Prostate gland (tissue), 2 donors: Measurements from ENCODE around the gene PITX1. TPM values are rescaled to one million over a fixed set of nuclear protein-coding genes. Genes with fewer than 3 reads are reported as not detected.

Source experiments
- DNase-seq: peaks from one replicate; pipeline ENCODE4 v3.0.0-alpha.2; 2019; ENCODE audit warnings: low spot score
- H3K27ac ChIP-seq, 2 donors: fragments of 200-600 bp; sonication (generic); 2 replicates each; pipeline ENCODE4 v1.5.1; 2017 to 2019
- H3K27me3 ChIP-seq: fragments of 200-600 bp; sonication (generic); replicated peaks from 2 replicates; pipeline ENCODE4 v1.5.1; 2019; ENCODE audit not compliant: insufficient read depth
- H3K36me3 ChIP-seq, 2 donors: fragments of 200-600 bp; sonication (generic); 1 replicate in 1 of 2; 2 replicates in 1 of 2; pipeline versions ENCODE4 v1.5.1 to v1.8.1; 2017 to 2019
- H3K4me1 ChIP-seq: fragments of 200-600 bp; sonication (generic); replicated peaks from 2 replicates; pipeline ENCODE4 v1.5.1; 2019
- H3K4me3 ChIP-seq, 2 donors: fragments of 200-600 bp; sonication (generic); 2 replicates each; pipeline ENCODE4 v1.5.1; 2017 to 2019
- H3K9me3 ChIP-seq: fragments of 200-600 bp; sonication (generic); 2 replicates; pipeline ENCODE4 v1.5.1; 2017
- CTCF ChIP-seq, 4 experiments: fragments of 200-600 bp in 2 of 4; fragments of 450-650 bp in 2 of 4; sonication (generic) in 2 of 4; IDR thresholded peaks; 1 replicate in 3 of 4; 2 replicates in 1 of 4; pipeline ENCODE4 v1.5.1; 2016 to 2019; ENCODE audit warnings: antibody characterized with exemption in 4 of 4, mild to moderate bottlenecking in 2 of 4, moderate library complexity in 2 of 4
- POLR2A ChIP-seq: fragments of 450-650 bp; IDR thresholded peaks from one replicate; pipeline ENCODE4 v1.6.1; 2016; ENCODE audit warnings: antibody characterized with exemption, mild to moderate bottlenecking
- POLR2AphosphoS5 ChIP-seq: sonication (generic); formaldehyde crosslinking; IDR thresholded peaks from one replicate; pipeline ENCODE4 v1.6.1; 2017; ENCODE audit warnings: antibody characterized with exemption
- WGBS: methylation state at CpG from one replicate; pipeline ENCODE4 v1.1.5; 2018; 5-methylcytosine and 5-hydroxymethylcytosine counted together
- intact Hi-C: fragments of 100-400 bp; cut with DNase I; formaldehyde crosslinking; loops from one replicate; pipeline ENCODE4 v1.14.2; 2022
- total RNA-seq, 2 donors: library from RNA; depleted of rRNA; stranded (reverse); fragments of >200 nt; gene quantifications; one replicate each; pipeline ENCODE4 v1.1.0, GENCODE V29; 2016

The PITX1 gene
- total RNA-seq, 2 donors from 2014 or later, result 6.8 to 50.6 TPM

GRCh38 chr5:135066781-135067180, 32.8 kb upstream of the PITX1 start:
- Histone ChIP-seq H3K27me3 (peaks cover 14% of the 10 kb centered on the region), H3K4me1 (peaks cover 3% of the 10 kb centered on the region), H3K4me3 (no peak overlapping the region), H3K36me3 (no peaks in the 10 kb centered on the region), H3K27ac (no peak overlapping the region), H3K9me3 (no peaks in the 10 kb centered on the region)
- no peak for TF ChIP-seq POLR2AphosphoS5
- no peak for TF ChIP-seq POLR2A
- TF ChIP-seq CTCF (IDR thresholded peaks at IDR 0.05), result no peak
- DNase-seq, result no peak
- intact Hi-C loops, result no loop called here
- WGBS, result 87% methylated on average over 5 of the region's 5 CpGs

DNA sequence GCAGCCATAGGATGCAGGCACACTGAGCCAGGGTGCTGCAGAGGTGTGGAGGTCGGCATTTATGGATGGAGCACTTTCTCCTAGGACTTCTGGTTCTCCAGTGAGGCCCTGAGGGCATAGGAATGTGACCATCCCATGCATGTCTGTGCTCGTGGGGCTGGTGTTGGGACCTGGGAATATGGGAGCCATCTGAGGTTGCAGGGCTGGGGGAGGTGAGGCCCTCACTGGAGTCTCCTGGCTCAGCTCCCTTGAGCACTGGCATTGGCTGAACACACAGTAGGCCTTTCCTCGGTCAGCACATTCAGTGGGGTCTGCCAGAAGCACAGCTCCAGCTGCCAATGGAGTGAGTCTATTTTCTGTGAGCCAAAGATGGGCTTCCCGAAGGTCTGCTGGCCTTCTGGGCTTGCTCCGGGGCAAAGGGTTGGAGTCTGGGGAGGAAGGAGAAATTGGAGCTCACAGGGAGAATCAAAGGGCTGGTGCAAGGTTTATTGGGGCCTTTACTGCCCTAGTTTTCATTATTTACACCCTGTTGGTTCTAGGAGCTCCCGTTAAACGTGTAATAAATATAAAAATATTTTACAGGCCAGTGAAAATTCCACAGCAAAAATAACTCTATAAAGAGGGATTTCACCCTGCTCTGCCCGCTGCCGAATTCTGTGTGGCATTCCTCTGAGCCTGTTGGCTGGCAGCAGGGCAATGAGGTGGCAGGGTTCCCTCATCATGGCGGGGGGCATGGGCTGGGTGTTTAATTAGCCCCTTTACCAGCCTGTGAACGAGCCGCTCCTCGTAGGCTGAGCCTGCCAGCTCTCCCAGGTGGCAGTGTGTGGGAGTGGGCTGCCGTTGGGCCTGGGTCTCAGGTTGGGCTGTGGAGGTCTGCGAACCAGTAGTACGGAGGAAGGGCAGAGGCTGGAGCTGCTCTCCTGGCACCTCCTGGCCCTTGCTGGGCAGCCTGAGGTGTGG, 31.6 kb upstream of the PITX1 start:
- Histone ChIP-seq H3K27ac (no peak overlapping the region), H3K4me3 (no peak overlapping the region), H3K4me1 (peaks cover 3% of the 10 kb centered on the region), H3K9me3 (no peaks in the 10 kb centered on the region), H3K27me3 (peaks cover 14% of the 10 kb centered on the region), H3K36me3 (no peaks in the 10 kb centered on the region)
- DNase-seq, result no peak
- intact Hi-C loops, result no loop called here
- peak; percentile 31 for TF ChIP-seq POLR2AphosphoS5
- no peak for TF ChIP-seq POLR2A
- no peak for TF ChIP-seq CTCF (IDR thresholded peaks at IDR 0.05)
- 26% methylated on average over 16 of the region's 16 CpGs for WGBS

DNA sequence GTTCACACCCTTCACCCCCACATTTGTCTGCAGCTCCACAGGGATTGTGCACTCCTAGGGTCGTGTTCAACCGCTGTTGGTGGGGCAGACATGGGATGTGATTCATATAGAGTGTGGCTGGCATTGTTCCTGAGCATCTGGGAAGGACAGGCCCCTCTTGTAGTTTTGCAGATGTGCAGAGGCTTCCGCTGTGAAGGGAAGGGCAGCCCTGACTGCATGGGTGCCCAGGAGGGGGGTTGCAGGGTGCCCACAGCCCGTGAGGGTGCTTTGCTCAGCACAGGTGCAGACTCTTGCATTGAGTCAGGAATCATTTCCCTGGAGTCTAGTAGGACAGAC, 30.2 kb upstream of the PITX1 start:
- TF ChIP-seq POLR2A, result no peak
- no peak for TF ChIP-seq CTCF (IDR thresholded peaks at IDR 0.05)
- TF ChIP-seq POLR2AphosphoS5, result no peak
- Histone ChIP-seq H3K4me1 (peaks cover 3% of the 10 kb centered on the region), H3K9me3 (no peaks in the 10 kb centered on the region), H3K27me3 (peaks cover 14% of the 10 kb centered on the region), H3K27ac (no peak overlapping the region), H3K36me3 (no peaks in the 10 kb centered on the region), H3K4me3 (no peak overlapping the region)
- WGBS, result 80% methylated on average over 4 of the region's 4 CpGs
- intact Hi-C loops, result no loop called here
- no peak for DNase-seq

GRCh38 chr5:135063511-135064234, 29.6 kb upstream of the PITX1 start:
- H3K4me1 ChIP-seq, result peaks cover 3% of the 10 kb centered on the region
- intact Hi-C loops, result no loop called here
- no peak for TF ChIP-seq POLR2A
- TF ChIP-seq POLR2AphosphoS5, result no peak
- TF ChIP-seq CTCF (IDR thresholded peaks at IDR 0.05), result no peak
- no peaks in the 10 kb centered on the region for H3K9me3 ChIP-seq
- H3K36me3 ChIP-seq, result no peaks in the 10 kb centered on the region
- H3K27ac ChIP-seq, result no peak overlapping the region
- DNase-seq, result no peak
- H3K27me3 ChIP-seq, result peaks cover 16% of the 10 kb centered on the region
- H3K4me3 ChIP-seq, result no peak overlapping the region
- 74% methylated on average over 10 of the region's 14 CpGs for WGBS
